MG63 (cell line): ENCODE data around the gene FRMPD4. TPM values are rescaled to one million over a fixed set of nuclear protein-coding genes. Genes with fewer than 3 reads are reported as not detected.
"Not testable (repeated sequence)": the region's sequence is repeated elsewhere in the genome, so short reads cannot be mapped to it uniquely, and the experiment has no call there.

Experiments used
- DNase-seq: peaks from one replicate; pipeline ENCODE4 v3.0.0-alpha.2; 2020
- H3K27me3 ChIP-seq: fragments of 250-450 bp; sonication (Bioruptor Pico); 2 replicates; pipeline ENCODE4 v1.5.1; 2020; ENCODE audit warnings: mild to moderate bottlenecking, moderate library complexity
- H3K36me3 ChIP-seq: fragments of 250-450 bp; sonication (Bioruptor Pico); 2 replicates; pipeline ENCODE4 v1.5.1; 2020; ENCODE audit warnings: mild to moderate bottlenecking, moderate library complexity
- H3K4me3 ChIP-seq: fragments of 250-450 bp; sonication (Bioruptor Pico); 2 replicates; pipeline ENCODE4 v1.5.1; 2020; ENCODE audit warnings: mild to moderate bottlenecking, moderate library complexity
- H3K9me3 ChIP-seq: fragments of 250-450 bp; sonication (Bioruptor Pico); 2 replicates; pipeline ENCODE4 v1.5.1; 2020; ENCODE audit warnings: mild to moderate bottlenecking, moderate library complexity
- total RNA-seq: library from RNA; depleted of rRNA; stranded (reverse); fragments of >200 nt; shearing (Covaris generic); gene quantifications from 2 replicates; pipeline ENCODE4 v1.2.3, GENCODE V29; 2014; ENCODE audit warnings: low replicate concordance

FRMPD4 gene
- total RNA-seq, 1 experiment from 2014 or later, result 0.66 TPM

GRCh38 chrX:12488771-12489170, 350.5 kb downstream of the FRMPD4 start:
- no peaks in the 10 kb centered on the region for H3K27me3 ChIP-seq
- no peak for DNase-seq
- H3K4me3 ChIP-seq, result no peak overlapping the region
- no peaks in the 10 kb centered on the region for H3K36me3 ChIP-seq
- no peaks in the 10 kb centered on the region for H3K9me3 ChIP-seq

- no peak for DNase-seq
- no peaks in the 10 kb centered on the region for H3K27me3 ChIP-seq
- no peaks in the 10 kb centered on the region for H3K9me3 ChIP-seq
- no peak overlapping the region for H3K4me3 ChIP-seq
- no peaks in the 10 kb centered on the region for H3K36me3 ChIP-seq
Observed at GRCh38 chrX:12489341-12489740, 351.1 kb downstream of the FRMPD4 start.

GRCh38 chrX:12494400-12495138, 356.3 kb downstream of the FRMPD4 start:
- DNase-seq, result no peak
- no peaks in the 10 kb centered on the region for H3K36me3 ChIP-seq
- no peak overlapping the region for H3K4me3 ChIP-seq
- no peaks in the 10 kb centered on the region for H3K27me3 ChIP-seq
- H3K9me3 ChIP-seq, result no peaks in the 10 kb centered on the region

- Histone ChIP-seq H3K36me3 (no peaks in the 10 kb centered on the region), H3K27me3 (no peaks in the 10 kb centered on the region), H3K9me3 (no peaks in the 10 kb centered on the region), H3K4me3 (no peak overlapping the region)
- no peak for DNase-seq
Observed at GRCh38 chrX:12496343-12496742, 358.1 kb downstream of the FRMPD4 start.

- no peak for DNase-seq
- no peak overlapping the region for H3K4me3 ChIP-seq
- H3K27me3 ChIP-seq, result no peaks in the 10 kb centered on the region
- no peaks in the 10 kb centered on the region for H3K36me3 ChIP-seq
- H3K9me3 ChIP-seq, result no peaks in the 10 kb centered on the region
Observed at GRCh38 chrX:12497832-12498591, 359.7 kb downstream of the FRMPD4 start.

- Histone ChIP-seq H3K27me3 (no peaks in the 10 kb centered on the region), H3K9me3 (no peaks in the 10 kb centered on the region), H3K4me3 (no peak overlapping the region), H3K36me3 (no peaks in the 10 kb centered on the region)
- DNase-seq, result no peak
Observed at GRCh38 chrX:12505127-12505526, 366.9 kb downstream of the FRMPD4 start.

GRCh38 chrX:12515384-12515783, 377.1 kb downstream of the FRMPD4 start:
- H3K36me3 ChIP-seq, DNase-seq, H3K9me3 ChIP-seq, H3K4me3 ChIP-seq, H3K27me3 ChIP-seq: not testable (repeated sequence)

GRCh38 chrX:12526306-12526705, 388.0 kb downstream of the FRMPD4 start:
- no peaks in the 10 kb centered on the region for H3K27me3 ChIP-seq
- no peak for DNase-seq

GRCh38 chrX:12538096-12538495, 399.8 kb downstream of the FRMPD4 start:
- H3K36me3 ChIP-seq, H3K27me3 ChIP-seq, DNase-seq, H3K4me3 ChIP-seq, H3K9me3 ChIP-seq: not testable (repeated sequence)

More at GRCh38 chrX:12526306-12526705, 388.0 kb downstream of the FRMPD4 start:
- H3K9me3 ChIP-seq, result no peaks in the 10 kb centered on the region
- H3K36me3 ChIP-seq, result no peaks in the 10 kb centered on the region
- no peak overlapping the region for H3K4me3 ChIP-seq

GRCh38 chrX:12542251-12542650, 404.0 kb downstream of the FRMPD4 start:
- not testable (repeated sequence) for H3K27me3 ChIP-seq, H3K36me3 ChIP-seq, H3K4me3 ChIP-seq, DNase-seq, H3K9me3 ChIP-seq

- no peak overlapping the region for H3K4me3 ChIP-seq
- H3K36me3 ChIP-seq, result no peaks in the 10 kb centered on the region
- DNase-seq, result no peak
- H3K9me3 ChIP-seq, result no peaks in the 10 kb centered on the region
- H3K27me3 ChIP-seq, result no peaks in the 10 kb centered on the region
Observed at GRCh38 chrX:12548341-12548740, 410.1 kb downstream of the FRMPD4 start.

- Histone ChIP-seq H3K9me3 (no peaks in the 10 kb centered on the region), H3K4me3 (no peak overlapping the region), H3K27me3 (no peaks in the 10 kb centered on the region), H3K36me3 (no peaks in the 10 kb centered on the region)
- no peak for DNase-seq
Observed at GRCh38 chrX:12548746-12549145, 410.5 kb downstream of the FRMPD4 start.

GRCh38 chrX:12554206-12554605, 415.9 kb downstream of the FRMPD4 start:
- no peaks in the 10 kb centered on the region for H3K27me3 ChIP-seq
- no peaks in the 10 kb centered on the region for H3K36me3 ChIP-seq
- no peaks in the 10 kb centered on the region for H3K9me3 ChIP-seq
- DNase-seq, result no peak
- no peak overlapping the region for H3K4me3 ChIP-seq

- H3K36me3 ChIP-seq, result no peaks in the 10 kb centered on the region
- no peaks in the 10 kb centered on the region for H3K27me3 ChIP-seq
- H3K9me3 ChIP-seq, result no peaks in the 10 kb centered on the region
- no peak overlapping the region for H3K4me3 ChIP-seq
- no peak for DNase-seq
Observed at GRCh38 chrX:12563121-12563520, 424.8 kb downstream of the FRMPD4 start.

GRCh38 chrX:12564221-12564620, 425.9 kb downstream of the FRMPD4 start:
- Histone ChIP-seq H3K4me3 (no peak overlapping the region), H3K9me3 (no peaks in the 10 kb centered on the region), H3K36me3 (no peaks in the 10 kb centered on the region), H3K27me3 (no peaks in the 10 kb centered on the region)
- no peak for DNase-seq

- Histone ChIP-seq H3K36me3 (no peaks in the 10 kb centered on the region), H3K9me3 (no peaks in the 10 kb centered on the region), H3K4me3 (no peak overlapping the region), H3K27me3 (no peaks in the 10 kb centered on the region)
- no peak for DNase-seq
Observed at GRCh38 chrX:12567857-12568256, 429.6 kb downstream of the FRMPD4 start.

- no peak overlapping the region for H3K4me3 ChIP-seq
- no peaks in the 10 kb centered on the region for H3K9me3 ChIP-seq
- no peak for DNase-seq
- H3K36me3 ChIP-seq, result no peaks in the 10 kb centered on the region
- H3K27me3 ChIP-seq, result no peaks in the 10 kb centered on the region
Observed at GRCh38 chrX:12570859-12571501, 432.7 kb downstream of the FRMPD4 start.
